Stimulated activated CD4-positive, alpha-beta T cell treated with anti-CD3 and anti-CD28 coated beads, Interleukin-15, amount 100 ng/mL, for 48 hours (primary cell): Measurements from ENCODE around the gene KNCN.

Source experiments
- DNase-seq, 2 donors: peaks; one replicate each; pipeline ENCODE4 v3.0.0-alpha.2; 2020; ENCODE audit warnings: low read depth in 2 of 2

KNCN gene

GRCh38 chr1:46551597-46552095, at the start of gene KNCN:
KNCN (minus strand) TSS chr1:46551647; CDS start chr1:46551215, 432 bp downstream.
- DNase-seq, result no peak

DNA sequence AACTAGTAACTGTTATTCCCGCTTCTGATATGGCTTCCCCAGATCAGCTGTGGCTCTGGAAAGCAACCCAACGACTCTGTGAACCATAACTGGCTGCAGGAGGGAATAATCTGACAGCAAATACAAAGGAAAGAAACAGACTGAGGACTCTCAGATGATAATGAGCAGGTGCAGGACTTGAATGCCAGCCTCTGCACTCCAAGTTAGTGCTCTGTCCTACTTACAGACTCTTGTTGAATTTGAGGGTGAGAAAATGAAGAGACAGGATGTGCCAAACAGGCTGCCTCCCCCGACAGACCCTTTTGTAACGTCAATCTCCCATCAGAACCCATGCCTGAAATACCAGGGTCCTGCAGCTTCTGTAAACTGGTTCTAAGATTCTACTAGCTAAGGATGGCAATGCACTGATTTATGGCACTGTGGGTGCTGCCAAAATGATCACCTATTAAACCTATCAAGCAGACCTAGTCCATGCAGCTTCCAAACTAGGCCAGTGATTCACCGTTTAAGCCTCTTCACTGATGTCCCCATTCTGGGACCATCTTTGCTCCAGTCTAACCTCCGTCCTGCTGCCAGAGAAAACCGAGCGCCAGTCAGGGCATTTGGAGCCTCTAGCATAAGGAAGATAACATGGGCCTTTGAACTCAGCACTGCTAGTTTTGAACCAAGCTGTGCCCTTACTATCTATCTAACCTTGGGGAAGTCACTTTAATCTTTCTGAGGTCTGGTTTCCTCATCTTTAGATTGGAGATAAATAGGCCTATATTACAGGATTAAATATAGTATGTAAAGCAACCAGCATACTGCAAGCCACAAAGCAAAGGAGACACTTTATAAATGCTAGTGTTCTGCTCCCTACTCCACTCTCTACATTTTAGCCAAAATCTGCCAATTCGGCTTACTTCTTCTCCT, 47.9 kb upstream of the KNCN start:
- no peak for DNase-seq

DNA sequence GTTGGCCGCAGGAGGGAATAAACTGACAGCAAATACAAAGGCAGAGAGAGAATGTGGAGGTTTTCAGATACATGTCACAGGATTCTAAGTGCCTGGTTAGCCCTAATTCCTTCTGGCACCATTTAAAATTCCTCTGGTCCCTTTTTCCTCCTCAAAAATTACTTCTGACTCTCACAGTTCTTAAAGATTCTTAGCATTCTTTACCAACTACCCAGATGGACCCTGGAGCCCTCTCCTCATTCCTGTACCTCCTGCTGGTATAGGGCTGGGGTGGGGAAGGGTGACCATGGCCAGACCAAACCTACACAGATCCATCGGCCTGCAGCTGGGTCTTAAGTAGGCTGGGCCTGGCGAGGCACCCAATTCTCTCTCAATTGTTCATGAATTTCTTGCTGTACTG, 45.4 kb upstream of the KNCN start:
- DNase-seq, result no peak

GRCh38 chr1:46596036-46596435, 44.6 kb upstream of the KNCN start:
- DNase-seq, result no peak

- DNase-seq, result no peak
Observed at GRCh38 chr1:46595127-46595526, 43.7 kb upstream of the KNCN start.

DNA sequence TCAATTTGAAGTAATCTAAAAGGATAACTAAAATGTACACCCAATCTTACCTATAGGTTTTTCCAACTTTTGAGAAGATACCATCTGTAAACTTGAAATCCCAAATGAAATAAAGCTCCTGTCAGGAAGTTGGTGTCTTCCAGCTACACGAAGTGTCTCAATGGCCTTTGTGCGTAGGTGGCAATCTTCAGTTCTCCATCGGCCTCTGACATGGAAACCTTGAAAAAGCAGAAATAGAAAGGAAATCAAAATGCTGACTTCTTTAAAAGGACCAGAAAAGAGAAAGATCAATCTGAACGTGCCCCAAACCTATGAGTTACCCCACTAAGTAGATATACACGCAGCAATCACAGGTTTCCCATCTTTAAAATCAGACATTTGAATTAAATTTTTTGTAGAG, 42.6 kb upstream of the KNCN start:
- DNase-seq, result no peak

GRCh38 chr1:46592823-46593222, 41.4 kb upstream of the KNCN start:
- no peak for DNase-seq

DNA sequence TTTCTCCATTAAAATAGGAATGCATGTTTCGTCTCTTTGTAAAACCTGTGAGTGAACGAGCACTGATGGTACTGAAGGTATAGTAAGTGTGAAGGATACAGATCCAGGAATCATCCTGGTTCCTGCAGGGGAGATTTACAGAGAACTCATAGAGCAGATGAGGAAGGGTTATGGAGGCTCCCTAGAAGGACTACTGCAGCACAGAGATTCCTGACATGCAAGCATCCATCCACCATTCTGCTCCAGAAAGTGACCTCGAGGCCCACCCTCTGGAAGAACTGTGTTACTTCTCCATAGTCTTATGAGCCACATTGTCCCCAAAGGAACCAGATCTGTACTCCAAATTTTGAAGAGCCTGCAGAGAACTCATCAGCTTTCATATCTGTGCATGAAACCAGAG, 38.1 kb upstream of the KNCN start:
- DNase-seq, result no peak

DNA sequence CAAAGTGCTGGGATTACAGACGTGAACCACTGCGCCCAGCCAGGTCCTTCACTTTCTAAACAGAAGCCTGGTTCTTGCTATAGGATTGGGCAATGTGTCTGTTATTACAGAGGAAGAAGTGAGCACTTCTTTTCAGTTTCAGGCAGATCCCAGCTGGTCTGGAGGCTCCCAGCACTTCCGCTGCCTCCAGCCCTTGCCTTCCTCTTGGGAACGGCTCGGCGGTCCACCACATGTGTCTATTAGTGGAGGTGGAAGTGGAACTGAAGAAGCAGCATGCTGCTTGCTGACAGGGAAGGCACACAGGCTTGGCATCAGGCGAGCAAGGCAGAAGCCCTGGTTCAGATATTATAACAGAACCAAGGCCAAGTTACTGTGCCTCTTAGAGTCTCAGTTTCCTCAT, 35.6 kb upstream of the KNCN start:
- DNase-seq, result no peak

DNA sequence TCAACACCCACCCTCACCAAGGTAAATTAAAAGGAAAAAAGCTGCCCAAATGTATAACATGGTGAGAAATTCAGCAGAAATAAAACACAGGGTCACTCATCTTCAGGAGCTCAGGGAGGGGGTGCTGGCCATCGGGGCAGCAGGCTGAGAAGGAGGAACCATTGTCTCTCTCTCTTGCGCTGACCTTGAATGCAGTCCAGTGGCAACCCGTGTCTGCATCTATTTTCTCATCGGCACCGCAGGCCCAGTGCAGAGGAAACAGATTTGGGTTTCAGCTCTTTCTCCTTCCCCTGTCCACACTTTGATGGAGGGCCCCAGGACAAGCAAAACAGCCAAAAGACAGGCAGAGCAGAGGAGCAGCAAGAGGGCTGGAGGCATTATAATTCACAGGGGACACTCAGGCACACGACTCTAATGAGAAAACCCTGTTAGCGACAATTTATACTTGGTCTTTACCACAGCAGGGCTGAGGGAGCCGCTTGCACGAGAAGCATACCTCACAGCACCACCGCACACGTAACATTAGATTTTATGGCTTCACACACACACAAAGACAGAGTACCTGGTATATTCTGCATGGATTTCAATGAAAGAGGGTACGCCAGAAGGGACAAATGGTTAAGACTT, 34.0 kb upstream of the KNCN start:
- no peak for DNase-seq

- no peak for DNase-seq
Observed at GRCh38 chr1:46583494-46583893, 32.0 kb upstream of the KNCN start.

DNA sequence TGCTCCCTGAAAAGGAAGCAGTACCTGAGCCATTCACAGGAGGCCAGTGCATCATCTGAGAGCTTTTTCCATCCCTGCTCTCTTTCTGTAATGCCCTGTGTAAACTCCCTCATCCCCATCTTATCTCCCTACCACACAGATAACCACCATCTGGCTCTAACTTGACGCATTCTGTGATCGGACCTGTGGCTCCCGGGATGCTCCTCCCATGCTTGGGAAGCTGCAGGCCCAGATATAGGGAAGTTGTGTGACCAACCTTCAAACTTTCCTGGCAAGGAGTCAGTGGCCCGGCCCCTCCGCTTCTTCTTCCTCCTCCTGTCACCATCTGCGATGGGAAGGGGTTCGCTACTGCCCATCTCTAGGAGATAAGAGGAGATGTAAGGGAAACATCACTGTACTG, 31.5 kb upstream of the KNCN start:
- DNase-seq, result no peak

GRCh38 chr1:46581681-46582455, 30.4 kb upstream of the KNCN start:
- DNase-seq, result peak in 1 of 2 donors; percentile 7

GRCh38 chr1:46580140-46580903, 28.9 kb upstream of the KNCN start:
- DNase-seq, result no peak

- no peak for DNase-seq
Observed at GRCh38 chr1:46577671-46578070, 26.2 kb upstream of the KNCN start.

GRCh38 chr1:46576596-46576995, 25.1 kb upstream of the KNCN start:
- DNase-seq, result no peak

DNA sequence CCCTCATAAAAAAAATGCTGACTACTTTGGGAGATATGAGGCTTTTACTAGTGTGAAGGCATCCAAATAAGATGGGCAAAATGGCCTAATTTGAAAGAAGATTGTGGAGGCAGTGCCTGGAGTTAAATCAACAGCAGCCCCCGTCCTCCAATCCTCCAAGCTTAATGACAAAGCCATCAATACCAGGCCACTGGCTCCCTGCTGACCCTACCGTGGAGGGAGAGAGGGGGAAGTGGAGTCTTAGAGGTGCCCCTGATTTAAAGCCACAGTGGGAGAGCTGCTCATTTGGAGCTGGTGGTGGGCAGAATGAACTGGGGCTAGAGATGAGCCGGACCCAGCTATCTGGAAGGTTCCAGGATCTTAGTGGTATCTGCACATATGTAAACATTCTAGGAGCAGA, 24.3 kb upstream of the KNCN start:
- DNase-seq, result no peak

- DNase-seq, result no peak
Observed at GRCh38 chr1:46575300-46575699, 23.9 kb upstream of the KNCN start.

DNA sequence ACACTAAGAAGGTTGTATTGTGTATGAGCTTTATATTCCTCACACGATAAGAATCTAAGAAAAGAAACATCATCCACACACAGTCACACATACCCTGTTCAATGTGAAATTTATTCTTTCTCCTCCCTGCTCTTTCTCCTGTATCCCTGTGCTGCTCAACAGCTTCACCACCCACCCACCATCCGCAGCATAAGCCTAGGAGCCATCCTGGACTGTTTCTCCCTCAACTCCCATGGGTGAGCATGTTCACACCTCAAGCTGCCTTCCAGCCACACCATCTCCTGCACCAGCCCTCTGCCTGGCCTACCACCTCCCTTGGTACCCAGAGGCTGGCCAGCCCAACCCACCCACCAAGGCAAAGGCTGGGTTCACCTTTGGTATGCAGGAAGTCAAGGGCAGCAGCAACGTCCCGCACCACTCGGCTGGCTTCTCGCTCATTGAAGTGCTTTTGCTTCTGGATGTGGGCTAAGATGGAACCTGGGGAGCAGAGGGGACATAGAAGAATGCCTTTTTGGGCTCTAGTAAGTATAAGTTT, 20.3 kb upstream of the KNCN start:
- no peak for DNase-seq

- DNase-seq, result no peak
Observed at GRCh38 chr1:46569884-46570725, 18.7 kb upstream of the KNCN start.
